ENCODE results near the gene ALOX15.
"Not testable (repeated sequence)": the region's sequence is repeated elsewhere in the genome, so short reads cannot be mapped to it uniquely, and the experiment has no call there.

ALOX15 gene

GRCh38 chr17:4617090-4617489, 24.4 kb downstream of the ALOX15 start:
- H3K27me3 ChIP-seq (ENCODE audit: insufficient read depth, insufficient read length), result no peaks in the 10 kb centered on the region
- H3K4me1 ChIP-seq (ENCODE audit: insufficient read depth, insufficient read length), result no peaks in the 10 kb centered on the region
- no peak overlapping the region for H3K4me3 ChIP-seq (ENCODE audit: insufficient read length, low read depth)
- no peaks in the 10 kb centered on the region for H3K36me3 ChIP-seq (ENCODE audit: insufficient read depth, insufficient read length, low read length)
- H3K9ac ChIP-seq (ENCODE audit: insufficient read length, low read depth), result no peak overlapping the region
- H3K9me3 ChIP-seq (ENCODE audit: insufficient read depth, low read length), result no peaks in the 10 kb centered on the region
- DNase-seq (ENCODE audit: low read depth, low spot score), result no peak
- TF ChIP-seq ZNF274 (IDR thresholded peaks at IDR 0.05; ENCODE audit: low read depth, low read length), result no peak
- TF ChIP-seq YY1 (IDR thresholded peaks at IDR 0.05; ENCODE audit: insufficient read depth, insufficient read length), result no peak

- H3K27me3 ChIP-seq (ENCODE audit: insufficient read depth, insufficient read length), result no peaks in the 10 kb centered on the region
- H3K9ac ChIP-seq (ENCODE audit: insufficient read length, low read depth), result no peak overlapping the region
- H3K9me3 ChIP-seq (ENCODE audit: insufficient read depth, low read length), result no peaks in the 10 kb centered on the region
- H3K36me3 ChIP-seq (ENCODE audit: insufficient read depth, insufficient read length, low read length), result no peaks in the 10 kb centered on the region
- no peak for DNase-seq (ENCODE audit: low read depth, low spot score)
- no peak for TF ChIP-seq SUZ12 (IDR thresholded peaks at IDR 0.05; ENCODE audit: extremely low read depth, insufficient read depth, insufficient read length)
- TF ChIP-seq ZNF274 (IDR thresholded peaks at IDR 0.05; ENCODE audit: low read depth, low read length), result no peak
- TF ChIP-seq YY1 (IDR thresholded peaks at IDR 0.05; ENCODE audit: insufficient read depth, insufficient read length), result no peak
- H3K4me1 ChIP-seq (ENCODE audit: insufficient read depth, insufficient read length), result no peaks in the 10 kb centered on the region
- no peak overlapping the region for H3K4me3 ChIP-seq (ENCODE audit: insufficient read length, low read depth)
Measured at GRCh38 chr17:4616476-4616875, 25.0 kb downstream of the ALOX15 start.

DNA sequence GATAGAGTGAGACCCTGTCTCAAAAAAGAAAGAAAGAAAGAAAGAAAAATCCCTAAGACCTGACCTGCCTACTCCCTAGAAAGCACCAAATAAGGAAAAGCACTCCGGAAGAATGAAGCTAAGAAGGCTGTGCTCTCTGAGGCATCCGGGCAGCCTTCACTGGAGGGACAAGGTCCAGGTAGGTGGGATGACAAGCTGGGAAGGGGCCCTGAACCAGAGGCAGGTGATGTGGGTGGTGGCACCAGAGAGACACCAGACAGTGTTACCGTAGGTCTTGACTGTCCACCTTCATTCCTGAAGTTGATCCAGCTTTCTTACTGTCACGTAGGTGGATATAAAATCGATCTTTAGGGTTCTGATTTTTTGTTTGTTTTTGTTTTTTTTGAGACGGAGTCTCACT, 30.8 kb downstream of the ALOX15 start:
- TF ChIP-seq SUZ12 (IDR thresholded peaks at IDR 0.05; ENCODE audit: extremely low read depth, insufficient read depth, insufficient read length) (no peak), YY1 (IDR thresholded peaks at IDR 0.05; ENCODE audit: insufficient read depth, insufficient read length) (no peak), ZNF274 (IDR thresholded peaks at IDR 0.05; ENCODE audit: low read depth, low read length) (no peak)
- no peak overlapping the region for H3K4me3 ChIP-seq (ENCODE audit: insufficient read length, low read depth)
- no peak for DNase-seq (ENCODE audit: low read depth, low spot score)
- H3K9ac ChIP-seq (ENCODE audit: insufficient read length, low read depth), result no peak overlapping the region
- no peaks in the 10 kb centered on the region for H3K36me3 ChIP-seq (ENCODE audit: insufficient read depth, insufficient read length, low read length)
- no peaks in the 10 kb centered on the region for H3K27me3 ChIP-seq (ENCODE audit: insufficient read depth, insufficient read length)
- H3K9me3 ChIP-seq (ENCODE audit: insufficient read depth, low read length), result no peaks in the 10 kb centered on the region
- peaks cover 5% of the 10 kb centered on the region for H3K4me1 ChIP-seq (ENCODE audit: insufficient read depth, insufficient read length)

DNA sequence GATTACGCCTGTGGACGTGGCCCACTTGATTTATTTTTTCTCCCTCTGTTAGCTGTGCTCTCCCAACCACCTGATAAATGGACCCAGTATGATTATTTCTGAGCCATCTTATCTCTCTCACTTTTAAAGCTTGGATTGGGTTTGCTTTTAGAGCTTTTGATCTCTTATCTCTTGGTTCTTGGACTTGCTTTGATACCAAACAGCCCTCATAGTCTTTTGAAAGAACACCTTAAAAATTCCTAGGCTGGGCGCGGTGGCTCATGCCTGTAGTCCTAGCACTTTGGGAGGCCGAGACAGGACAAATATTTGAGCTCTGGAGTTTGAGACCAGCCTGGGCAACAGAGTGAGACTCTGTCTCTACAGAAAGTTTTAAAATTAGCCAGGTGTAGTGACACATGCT, 31.3 kb downstream of the ALOX15 start:
- H3K27me3 ChIP-seq (ENCODE audit: insufficient read depth, insufficient read length), result no peaks in the 10 kb centered on the region
- H3K36me3 ChIP-seq (ENCODE audit: insufficient read depth, insufficient read length, low read length), result no peaks in the 10 kb centered on the region
- no peaks in the 10 kb centered on the region for H3K9me3 ChIP-seq (ENCODE audit: insufficient read depth, low read length)
- no peak overlapping the region for H3K4me3 ChIP-seq (ENCODE audit: insufficient read length, low read depth)
- TF ChIP-seq SUZ12 (IDR thresholded peaks at IDR 0.05; ENCODE audit: extremely low read depth, insufficient read depth, insufficient read length), result no peak
- TF ChIP-seq ZNF274 (IDR thresholded peaks at IDR 0.05; ENCODE audit: low read depth, low read length), result no peak
- H3K4me1 ChIP-seq (ENCODE audit: insufficient read depth, insufficient read length), result peaks cover 6% of the 10 kb centered on the region
- no peak overlapping the region for H3K9ac ChIP-seq (ENCODE audit: insufficient read length, low read depth)
- no peak for DNase-seq (ENCODE audit: low read depth, low spot score)

DNA sequence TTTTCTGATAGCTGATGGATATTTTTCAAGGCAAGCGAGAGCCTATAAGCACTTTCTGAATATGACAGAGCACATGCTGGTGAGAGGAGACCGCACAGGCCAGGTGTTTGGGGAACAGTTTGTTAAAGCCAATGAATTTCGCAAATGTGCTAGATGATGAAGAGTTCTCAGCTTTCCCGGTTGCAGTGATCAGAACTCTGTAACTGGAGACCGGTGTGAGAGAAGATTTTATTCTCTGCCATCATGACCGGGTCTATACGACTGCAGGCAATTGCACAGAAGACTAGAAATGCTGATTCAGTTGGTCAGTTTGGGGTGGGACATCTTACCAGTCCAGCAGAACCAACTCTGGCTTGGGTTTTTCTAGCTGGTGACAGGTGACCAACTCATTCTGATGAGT, 31.7 kb downstream of the ALOX15 start:
- Histone ChIP-seq H3K4me3 (ENCODE audit: insufficient read length, low read depth) (no peak overlapping the region), H3K36me3 (ENCODE audit: insufficient read depth, insufficient read length, low read length) (no peaks in the 10 kb centered on the region), H3K9ac (ENCODE audit: insufficient read length, low read depth) (no peak overlapping the region), H3K9me3 (ENCODE audit: insufficient read depth, low read length) (no peaks in the 10 kb centered on the region), H3K4me1 (ENCODE audit: insufficient read depth, insufficient read length) (peaks cover 6% of the 10 kb centered on the region), H3K27me3 (ENCODE audit: insufficient read depth, insufficient read length) (no peaks in the 10 kb centered on the region)
- TF ChIP-seq YY1 (IDR thresholded peaks at IDR 0.05; ENCODE audit: insufficient read depth, insufficient read length), result no peak
- no peak for TF ChIP-seq ZNF274 (IDR thresholded peaks at IDR 0.05; ENCODE audit: low read depth, low read length)
- no peak for TF ChIP-seq SUZ12 (IDR thresholded peaks at IDR 0.05; ENCODE audit: extremely low read depth, insufficient read depth, insufficient read length)
- no peak for DNase-seq (ENCODE audit: low read depth, low spot score)

DNA sequence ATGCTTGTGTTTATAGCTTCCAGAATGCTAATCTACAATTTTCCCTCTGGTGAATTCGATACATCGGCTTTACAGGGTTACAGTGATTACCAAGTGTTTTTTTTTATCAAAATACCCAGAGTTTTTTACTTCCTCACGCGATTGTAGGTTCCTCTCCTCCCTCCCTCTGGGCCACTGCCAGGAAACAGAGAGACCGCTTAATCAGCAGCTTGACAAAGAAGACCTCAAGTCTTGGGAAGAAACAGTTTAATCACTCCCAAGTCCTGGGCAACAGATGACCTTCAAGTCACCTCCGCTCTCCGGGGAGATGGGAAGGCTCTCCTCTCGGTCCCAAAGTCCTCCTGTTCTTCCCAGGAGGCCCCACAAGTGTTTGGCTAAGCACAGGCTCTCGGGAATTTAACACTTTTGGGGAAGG, 33.7 kb downstream of the ALOX15 start:
- Histone ChIP-seq H3K9ac (ENCODE audit: insufficient read length, low read depth) (no peak overlapping the region), H3K4me1 (ENCODE audit: insufficient read depth, insufficient read length) (peaks cover 8% of the 10 kb centered on the region), H3K4me3 (ENCODE audit: insufficient read length, low read depth) (no peak overlapping the region), H3K27me3 (ENCODE audit: insufficient read depth, insufficient read length) (no peaks in the 10 kb centered on the region), H3K9me3 (ENCODE audit: insufficient read depth, low read length) (no peaks in the 10 kb centered on the region), H3K36me3 (ENCODE audit: insufficient read depth, insufficient read length, low read length) (no peaks in the 10 kb centered on the region)
- no peak for DNase-seq (ENCODE audit: low read depth, low spot score)
- no peak for TF ChIP-seq SUZ12 (IDR thresholded peaks at IDR 0.05; ENCODE audit: extremely low read depth, insufficient read depth, insufficient read length)
- TF ChIP-seq YY1 (IDR thresholded peaks at IDR 0.05; ENCODE audit: insufficient read depth, insufficient read length), result no peak
- TF ChIP-seq ZNF274 (IDR thresholded peaks at IDR 0.05; ENCODE audit: low read depth, low read length), result no peak

GRCh38 chr17:4607261-4607741, 34.2 kb downstream of the ALOX15 start:
- DNase-seq (ENCODE audit: low read depth, low spot score), result no peak

DNA sequence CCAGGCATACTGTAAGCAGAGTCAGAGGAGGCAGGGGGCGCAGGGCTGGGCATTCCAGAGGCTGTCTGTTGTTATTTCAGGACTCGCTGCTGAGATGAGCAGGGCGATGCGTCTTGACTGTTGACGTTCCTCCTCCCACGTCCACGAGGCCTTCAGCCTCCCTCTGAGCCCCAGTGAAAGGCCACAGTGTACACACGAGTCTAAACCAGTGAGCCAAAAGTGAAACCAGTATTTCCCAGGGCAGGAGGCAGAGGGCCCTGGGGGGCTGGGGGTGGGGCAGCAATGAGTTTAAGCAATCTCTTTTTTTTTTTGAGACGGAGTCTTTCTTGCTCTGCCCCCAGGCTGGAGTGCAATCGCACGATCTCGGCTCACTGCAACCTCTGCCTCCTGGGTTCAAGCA, 35.7 kb downstream of the ALOX15 start:
- H3K4me1 ChIP-seq (ENCODE audit: insufficient read depth, insufficient read length), result peaks cover 8% of the 10 kb centered on the region

More at GRCh38 chr17:4607261-4607741, 34.2 kb downstream of the ALOX15 start:
- Histone ChIP-seq H3K36me3 (ENCODE audit: insufficient read depth, insufficient read length, low read length) (no peaks in the 10 kb centered on the region), H3K9me3 (ENCODE audit: insufficient read depth, low read length) (no peaks in the 10 kb centered on the region), H3K4me3 (ENCODE audit: insufficient read length, low read depth) (no peak overlapping the region), H3K27me3 (ENCODE audit: insufficient read depth, insufficient read length) (no peaks in the 10 kb centered on the region), H3K4me1 (ENCODE audit: insufficient read depth, insufficient read length) (peaks cover 8% of the 10 kb centered on the region), H3K9ac (ENCODE audit: insufficient read length, low read depth) (no peak overlapping the region)
- TF ChIP-seq YY1 (IDR thresholded peaks at IDR 0.05; ENCODE audit: insufficient read depth, insufficient read length) (no peak), SUZ12 (IDR thresholded peaks at IDR 0.05; ENCODE audit: extremely low read depth, insufficient read depth, insufficient read length) (no peak), ZNF274 (IDR thresholded peaks at IDR 0.05; ENCODE audit: low read depth, low read length) (no peak)

DNA sequence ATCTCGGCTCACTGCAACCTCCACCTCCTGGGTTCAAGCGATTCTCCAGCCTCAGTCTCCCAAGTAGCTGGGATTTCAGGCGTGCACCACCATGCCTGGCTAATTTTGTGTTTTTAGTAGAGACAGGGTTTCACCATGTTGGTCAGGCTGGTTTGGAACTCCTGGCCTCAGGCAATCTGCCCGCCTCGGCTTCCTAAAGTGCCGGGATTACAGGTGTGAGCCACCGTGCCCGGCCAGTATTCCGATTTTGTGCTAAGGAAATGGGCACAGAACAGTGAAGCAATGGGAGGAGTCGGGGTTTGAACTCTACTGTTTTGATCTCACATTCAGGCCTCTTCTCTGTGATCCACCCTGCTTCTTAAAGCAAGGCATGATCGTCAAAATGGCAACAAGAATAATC, 36.7 kb downstream of the ALOX15 start:
- DNase-seq (ENCODE audit: low read depth, low spot score); H3K27me3 ChIP-seq (ENCODE audit: insufficient read depth, insufficient read length); H3K9me3 ChIP-seq (ENCODE audit: insufficient read depth, low read length); H3K4me1 ChIP-seq (ENCODE audit: insufficient read depth, insufficient read length); H3K9ac ChIP-seq (ENCODE audit: insufficient read length, low read depth); H3K4me3 ChIP-seq (ENCODE audit: insufficient read length, low read depth); H3K36me3 ChIP-seq (ENCODE audit: insufficient read depth, insufficient read length, low read length): not testable (repeated sequence)

More for the DNA sequence above, 35.7 kb downstream of the ALOX15 start:
- DNase-seq (ENCODE audit: low read depth, low spot score), result no peak
- H3K27me3 ChIP-seq (ENCODE audit: insufficient read depth, insufficient read length), result no peaks in the 10 kb centered on the region
- H3K36me3 ChIP-seq (ENCODE audit: insufficient read depth, insufficient read length, low read length), result no peaks in the 10 kb centered on the region
- no peak for TF ChIP-seq YY1 (IDR thresholded peaks at IDR 0.05; ENCODE audit: insufficient read depth, insufficient read length)
- no peak for TF ChIP-seq SUZ12 (IDR thresholded peaks at IDR 0.05; ENCODE audit: extremely low read depth, insufficient read depth, insufficient read length)
- no peak for TF ChIP-seq ZNF274 (IDR thresholded peaks at IDR 0.05; ENCODE audit: low read depth, low read length)
- H3K9me3 ChIP-seq (ENCODE audit: insufficient read depth, low read length), result no peaks in the 10 kb centered on the region
- no peak overlapping the region for H3K9ac ChIP-seq (ENCODE audit: insufficient read length, low read depth)
- H3K4me3 ChIP-seq (ENCODE audit: insufficient read length, low read depth), result no peak overlapping the region
